Fibroblast of skin of left biceps (primary cell): ENCODE measurements around the gene CIROP.

Source experiments
- DNase-seq, 2 experiments: peaks; one replicate each; pipeline ENCODE4 v3.0.0-alpha.2; 2013; ENCODE audit warnings: low read depth in 2 of 2

The CIROP gene

DNA sequence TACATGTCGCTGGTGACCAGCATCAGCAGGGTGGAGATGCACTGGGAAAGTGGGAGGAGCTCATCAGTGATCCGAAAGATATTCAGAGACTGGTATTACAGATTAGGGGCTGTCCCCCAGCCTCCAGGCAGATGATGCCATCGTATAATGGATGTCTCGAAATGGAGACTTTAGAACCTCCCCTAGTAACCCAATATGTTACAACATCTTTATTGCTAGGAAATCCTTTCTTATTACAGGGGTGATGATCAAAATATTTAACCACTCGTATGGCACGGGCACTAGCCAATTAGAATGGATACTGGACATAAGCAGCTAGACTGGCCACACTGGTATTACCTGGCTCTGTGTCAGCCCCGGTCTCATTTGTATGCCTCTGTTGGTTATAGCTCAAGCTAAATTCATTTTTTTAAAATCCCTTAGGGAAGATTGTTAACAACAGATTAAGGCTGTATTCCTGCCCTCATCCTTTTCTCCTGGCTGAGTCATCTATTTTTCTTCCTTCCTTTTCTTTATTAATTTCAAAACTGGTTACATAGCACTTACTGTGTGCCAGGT lies 25.0 kb upstream of the CIROP start:
- no peak for DNase-seq

DNA sequence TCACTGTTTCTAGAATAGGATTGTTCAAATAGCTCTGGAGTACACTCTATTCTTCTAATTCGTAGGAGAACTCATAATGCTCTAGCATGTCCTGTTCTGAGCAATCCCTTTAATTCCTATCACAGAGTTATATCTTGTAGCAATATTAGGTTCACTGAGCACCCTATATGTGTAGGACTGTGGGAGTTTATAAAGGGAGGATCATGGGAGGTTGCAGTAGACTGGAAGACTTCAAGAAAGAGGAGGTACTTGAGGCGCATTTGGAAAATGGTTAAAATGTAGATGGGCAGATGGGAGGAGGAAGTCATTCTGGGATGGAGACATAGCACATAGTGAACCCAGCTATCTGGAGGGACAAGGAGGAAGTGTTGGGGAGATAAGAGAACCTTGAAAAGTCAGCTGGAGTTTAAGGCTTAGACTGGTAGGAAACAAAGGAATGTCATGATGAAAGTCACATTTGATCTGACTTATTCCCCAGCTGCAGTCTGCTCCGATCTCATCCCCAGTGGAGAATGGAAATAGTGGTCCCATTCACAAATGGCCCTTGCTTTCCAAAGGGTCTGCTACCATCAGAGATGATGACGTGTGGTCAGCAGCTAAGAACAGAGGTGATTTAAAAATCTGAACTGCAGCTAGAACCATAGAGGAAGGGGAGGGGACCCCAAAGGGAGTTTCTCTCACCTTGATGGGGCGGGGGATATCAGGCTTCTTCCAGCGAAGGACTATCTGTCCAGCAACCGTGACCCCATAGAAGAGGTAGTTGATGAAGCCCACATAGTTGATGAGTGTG lies 24.4 kb upstream of the CIROP start:
- no peak for DNase-seq

DNA sequence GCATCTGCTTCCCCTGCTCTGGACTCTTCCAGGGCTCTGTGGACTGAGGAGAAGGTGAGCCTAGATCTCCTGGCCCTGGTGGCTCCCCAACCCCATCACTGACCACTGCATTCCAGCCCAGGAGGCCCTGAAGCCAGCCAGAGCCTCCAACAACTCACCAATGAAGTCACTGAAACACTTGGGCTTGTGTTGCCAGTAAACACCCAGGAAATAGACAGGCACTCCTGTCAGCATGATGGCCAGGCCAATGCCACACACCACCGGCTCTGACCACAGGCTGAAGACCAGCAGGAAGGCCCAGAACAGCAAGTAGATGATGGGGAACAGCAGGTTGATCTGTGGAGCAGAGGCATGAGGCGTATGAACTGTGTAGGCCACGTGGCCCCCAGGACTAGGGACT lies 23.1 kb upstream of the CIROP start:
- no peak for DNase-seq

DNA sequence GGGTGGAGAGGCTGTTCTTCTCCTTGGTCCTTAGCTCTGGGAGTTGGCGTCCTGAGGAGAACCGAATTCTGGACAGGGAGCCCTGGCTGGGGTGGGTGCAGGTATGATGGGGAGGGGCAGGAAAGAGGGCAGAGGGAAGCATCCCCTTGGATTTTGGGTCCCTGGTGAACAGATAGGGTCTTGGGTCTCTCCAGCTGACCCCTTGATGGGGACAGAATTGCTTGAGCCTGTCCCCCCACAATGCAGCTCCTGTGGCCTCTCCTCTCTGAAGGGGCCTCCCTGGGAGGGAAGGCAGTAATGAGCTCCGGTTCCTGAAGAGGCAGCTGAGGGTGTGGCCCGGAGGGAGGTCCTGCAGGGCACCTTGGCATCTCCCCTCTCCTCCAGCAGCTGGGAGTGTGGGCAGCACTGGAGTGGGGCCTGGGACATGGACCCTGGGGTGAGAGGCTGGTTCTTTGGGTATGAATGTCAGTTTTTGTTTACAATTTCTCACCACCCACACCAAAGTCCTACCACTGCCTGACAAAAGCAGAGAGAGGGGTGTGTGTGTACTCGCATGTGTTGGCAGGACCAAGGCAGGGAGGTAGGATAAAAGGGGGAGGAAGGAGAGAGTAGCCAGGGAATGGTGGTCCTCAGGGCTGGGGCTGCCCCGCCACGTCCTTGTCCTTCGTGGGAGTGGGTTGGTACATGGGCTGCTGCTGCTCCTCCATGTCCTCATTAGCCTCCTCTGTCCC lies 21.9 kb upstream of the CIROP start:
- DNase-seq: no peak

DNA sequence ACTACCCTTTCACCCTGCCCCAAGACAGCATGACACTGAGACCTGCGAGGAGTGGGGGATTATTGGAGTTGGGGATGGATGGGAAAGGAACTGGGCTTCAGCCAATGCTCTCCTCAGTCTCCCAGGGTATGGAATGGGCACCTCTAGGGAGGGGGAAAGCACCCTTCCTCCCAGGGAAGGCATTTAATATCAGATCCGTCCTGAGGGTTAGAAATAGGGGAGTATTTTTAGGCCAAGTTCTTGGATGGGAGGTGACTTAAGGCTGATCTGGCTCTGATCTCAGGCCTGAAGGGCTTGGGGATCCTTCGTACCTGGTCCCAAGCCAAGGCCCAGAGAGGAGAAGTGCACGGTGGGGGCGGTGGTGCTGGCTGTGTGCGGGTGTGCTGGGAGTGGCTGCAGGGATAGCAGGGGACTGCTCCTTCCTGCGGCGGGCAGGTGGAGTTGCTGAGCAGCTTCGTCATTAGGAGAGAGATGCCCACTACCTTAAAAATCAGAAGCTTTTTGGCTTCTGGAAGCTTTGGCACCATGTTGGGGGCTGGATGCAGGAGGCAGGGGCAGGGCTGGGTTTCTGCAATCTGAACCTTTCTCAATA lies 21.2 kb upstream of the CIROP start:
- no peak for DNase-seq

DNA sequence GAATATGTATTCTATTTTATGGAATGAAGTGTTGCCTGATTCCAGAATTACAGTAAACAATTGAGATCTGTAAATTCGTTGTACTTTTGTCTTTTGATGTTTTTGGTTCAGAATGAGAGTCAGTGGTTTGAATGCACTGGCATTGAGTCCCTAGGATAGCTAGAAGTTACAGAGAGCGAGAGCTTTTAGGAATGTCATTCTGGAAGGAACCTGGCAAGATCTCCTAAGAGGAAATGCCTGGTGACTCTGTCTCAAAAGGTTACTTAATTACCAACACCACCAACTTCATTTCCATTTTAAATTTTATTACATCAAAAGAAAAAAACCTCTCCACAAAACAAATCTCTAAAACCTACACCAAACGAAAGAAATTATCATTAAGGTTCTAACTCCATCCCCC lies 20.2 kb upstream of the CIROP start:
- no peak for DNase-seq

DNA sequence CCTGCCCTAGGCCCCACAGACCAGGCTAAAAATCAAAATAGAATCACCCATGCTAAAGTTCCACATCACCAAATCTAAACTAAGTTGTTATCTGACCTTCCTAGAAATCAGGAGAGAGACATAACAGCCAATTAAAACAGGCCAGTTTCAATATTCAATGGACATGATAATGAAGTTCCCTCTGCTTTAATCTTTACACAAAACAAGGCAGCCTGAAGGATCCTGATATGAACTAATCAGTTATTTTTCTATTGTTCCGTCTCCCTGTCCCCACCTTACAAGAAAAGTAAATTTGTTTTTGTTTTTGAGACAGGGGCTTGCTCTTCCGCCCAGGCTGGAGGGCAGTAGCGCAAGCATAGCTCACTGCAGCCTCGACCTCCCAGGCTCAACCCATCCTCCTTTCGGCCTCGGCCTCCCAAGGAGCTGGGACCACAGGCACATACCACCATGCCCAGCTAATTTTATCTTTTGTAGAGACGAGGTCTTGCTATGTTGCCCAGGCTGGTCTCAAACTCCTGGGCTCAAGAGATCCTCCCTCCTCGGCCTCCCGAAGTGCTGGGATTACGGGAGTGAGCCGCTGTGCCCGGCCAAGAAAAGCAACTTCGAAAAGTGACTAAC lies 19.7 kb upstream of the CIROP start:
- DNase-seq: no peak

DNA sequence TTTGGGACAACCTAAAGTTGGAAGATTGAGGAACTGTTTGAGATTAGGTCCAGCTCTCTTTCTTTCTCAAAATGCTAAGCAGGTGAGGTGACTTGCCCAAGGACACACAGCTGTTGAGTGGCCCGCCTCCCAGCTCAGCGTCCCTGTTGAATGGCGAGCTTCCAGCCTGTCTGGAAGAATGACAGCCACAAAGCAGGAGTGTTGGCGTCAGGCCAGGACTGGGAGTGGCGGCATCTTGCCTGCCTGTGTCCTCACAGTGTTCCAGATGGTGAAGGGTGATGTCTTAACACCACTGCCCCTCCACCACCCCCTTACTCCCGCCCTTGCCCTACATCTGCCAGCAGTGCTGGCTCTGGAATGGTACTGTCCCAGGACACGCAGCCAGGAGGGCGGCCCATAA lies 18.6 kb upstream of the CIROP start:
- DNase-seq: no peak

DNA sequence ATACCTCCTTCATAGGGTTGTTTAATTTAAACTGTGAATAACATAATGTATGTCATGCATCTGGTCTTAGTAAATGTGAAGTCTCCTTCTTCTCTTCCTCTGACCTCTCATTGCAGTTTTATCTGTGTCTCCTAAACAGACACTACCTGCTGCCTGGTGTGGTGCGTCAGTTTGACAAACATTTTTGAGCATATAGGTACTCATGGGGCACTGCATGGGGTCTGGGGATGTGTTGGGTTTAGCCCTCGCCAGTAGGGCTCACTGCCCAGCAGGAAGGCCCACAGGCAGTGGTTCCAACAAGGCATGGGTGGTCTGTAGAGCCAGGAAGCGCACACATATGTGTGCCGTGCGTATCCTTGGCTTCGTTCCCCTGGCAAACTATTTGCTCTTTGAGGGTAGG lies 17.3 kb upstream of the CIROP start:
- no peak for DNase-seq

DNA sequence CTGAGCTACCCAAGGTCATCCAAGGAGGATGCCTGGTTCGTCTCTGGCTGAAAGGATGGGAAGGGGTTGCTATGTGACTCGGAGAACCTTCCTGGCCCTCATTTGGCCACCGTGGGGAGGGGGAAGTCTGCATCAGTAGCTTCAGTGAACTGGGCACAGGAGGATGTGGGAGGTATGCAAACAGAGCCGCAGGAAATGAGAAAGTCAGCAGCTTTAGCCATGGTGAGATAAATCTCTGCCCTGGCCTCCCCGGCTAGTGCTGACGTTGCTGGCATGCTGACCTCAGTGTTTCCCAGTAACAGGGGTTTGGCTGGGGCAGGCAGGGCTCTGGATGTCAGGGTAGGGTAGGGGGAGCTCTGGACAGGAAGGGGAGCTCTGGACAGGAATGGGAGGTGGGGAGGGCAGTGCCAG lies 16.6 kb upstream of the CIROP start:
- no peak for DNase-seq

DNA sequence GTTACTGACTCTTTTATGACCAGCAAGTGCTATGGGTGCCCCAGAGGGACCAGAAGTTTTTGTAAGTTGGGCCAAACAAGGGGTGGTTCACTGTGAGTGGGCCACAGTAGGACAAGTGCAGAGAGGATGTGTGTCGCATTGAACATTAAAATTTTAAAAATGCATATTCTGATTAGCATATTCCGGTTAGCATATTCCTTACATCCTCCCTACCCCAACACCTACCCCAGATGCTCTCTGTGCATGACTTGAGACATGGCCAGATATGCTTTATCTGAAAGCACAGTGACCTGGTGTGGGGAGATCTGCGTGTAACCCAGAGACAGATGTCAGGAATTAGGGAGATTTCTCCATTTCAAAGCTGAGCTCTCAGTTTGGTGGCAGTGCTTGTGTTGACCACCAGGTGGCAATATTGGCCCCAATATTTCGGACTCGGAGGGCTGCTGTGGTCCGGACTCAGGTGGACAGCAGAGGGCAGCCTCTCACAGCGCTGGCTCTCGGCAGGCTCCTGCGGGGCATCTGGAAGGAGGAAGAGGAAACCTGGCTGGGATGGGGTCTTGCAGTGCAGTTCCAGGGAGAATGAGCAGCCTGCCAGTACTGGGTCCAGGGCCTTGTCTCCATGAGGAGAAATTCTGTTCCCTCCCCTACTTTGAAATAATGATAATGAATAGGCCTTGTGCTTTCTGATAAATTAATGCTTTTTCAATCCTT lies 15.9 kb upstream of the CIROP start:
- peak; percentile 53 to 54 for DNase-seq

DNA sequence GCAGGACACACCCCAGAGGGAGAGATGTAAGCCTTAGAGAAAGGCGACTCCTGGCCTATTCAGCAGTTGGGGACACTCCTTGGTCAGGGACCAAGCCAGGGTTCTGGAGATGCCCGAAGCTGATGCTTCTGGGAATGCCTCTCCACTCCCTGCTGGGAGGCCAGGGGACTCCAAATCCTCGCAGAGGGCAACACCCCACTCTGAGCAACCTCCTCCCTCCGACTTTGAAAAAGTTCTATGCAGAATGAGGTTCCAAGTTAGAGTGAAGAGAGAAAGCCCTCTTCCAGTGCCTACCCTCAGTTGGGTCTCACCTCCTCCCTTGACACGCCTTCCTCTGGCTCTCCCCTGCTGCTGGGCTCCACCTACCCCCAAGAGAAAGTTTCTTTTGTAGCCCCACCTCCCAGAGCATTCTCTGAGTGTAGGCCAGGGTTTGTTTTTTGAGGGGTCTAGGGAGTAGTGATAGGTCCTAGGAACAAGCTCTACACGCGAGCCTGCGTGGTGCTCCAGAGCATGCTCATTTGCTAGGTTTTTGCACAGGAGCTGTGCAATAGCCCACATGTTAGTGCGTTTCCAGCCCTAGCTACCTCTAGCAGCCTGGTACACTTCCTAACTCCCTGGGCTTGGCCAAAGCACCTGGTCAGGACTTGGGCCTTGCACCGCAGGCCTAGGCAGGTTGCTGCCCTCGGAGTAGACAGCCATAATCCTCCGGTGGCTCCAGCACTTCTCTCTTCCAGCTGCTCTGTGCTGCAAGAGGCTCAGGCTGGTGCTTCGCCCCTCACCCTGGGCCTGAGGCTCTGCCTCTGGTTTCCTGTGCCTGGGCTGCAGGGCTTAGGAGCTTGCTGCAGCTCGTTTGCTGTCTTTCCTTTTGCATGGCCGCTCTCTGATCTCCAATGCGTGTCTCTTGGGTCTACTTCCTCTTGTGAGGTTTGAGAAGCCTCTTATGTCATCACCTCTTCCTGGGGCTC lies 14.9 kb upstream of the CIROP start:
- DNase-seq: no peak

DNA sequence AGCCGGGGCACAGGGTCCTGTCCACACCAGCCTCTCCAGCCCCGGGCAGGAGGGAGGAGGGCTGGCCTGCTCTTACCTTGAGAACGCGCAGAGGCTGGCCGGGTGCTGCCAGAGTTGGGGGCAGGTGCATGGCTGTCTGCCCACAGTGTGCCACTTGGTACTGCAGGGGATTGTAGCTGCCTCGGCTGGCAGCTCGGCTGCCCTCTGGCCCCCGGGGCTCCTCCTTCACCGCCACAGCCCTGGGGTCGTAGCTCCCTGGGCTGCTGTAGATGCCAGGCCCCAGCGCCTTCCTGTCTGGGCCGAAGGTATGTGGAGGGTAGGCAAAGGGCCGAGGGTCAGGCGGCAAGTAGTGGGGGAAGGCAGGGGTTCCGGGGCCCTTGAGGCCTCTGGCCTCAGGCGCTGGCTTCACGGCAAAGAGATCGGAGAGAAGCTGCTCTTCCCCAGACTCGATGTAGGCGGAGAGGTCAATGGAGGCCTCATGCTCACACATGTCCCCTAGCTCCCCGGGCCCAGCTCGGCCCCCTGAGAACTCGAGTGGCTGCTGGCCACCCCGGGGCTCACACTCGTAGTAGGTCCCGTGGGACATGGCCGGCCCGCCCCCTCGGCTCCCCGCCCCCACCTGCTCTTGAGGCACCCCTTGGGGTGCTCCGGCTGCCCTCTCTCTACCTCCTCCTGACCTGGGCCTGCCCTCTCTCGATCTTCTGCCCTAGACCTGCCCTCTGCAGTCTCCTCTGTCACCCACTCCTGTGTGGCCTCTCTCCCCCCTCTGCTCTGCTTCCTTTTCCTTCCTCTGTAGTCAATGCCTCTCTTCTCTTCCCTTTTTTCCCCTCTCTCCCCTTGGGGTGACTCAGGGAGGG lies 13.9 kb upstream of the CIROP start, which contains the start of gene CEBPE:
Gene CEBPE (minus strand): TSS at position 750 of the 857 bp plus-strand sequence. CDS start 164 bp downstream, at position 586.
- no peak for DNase-seq

DNA sequence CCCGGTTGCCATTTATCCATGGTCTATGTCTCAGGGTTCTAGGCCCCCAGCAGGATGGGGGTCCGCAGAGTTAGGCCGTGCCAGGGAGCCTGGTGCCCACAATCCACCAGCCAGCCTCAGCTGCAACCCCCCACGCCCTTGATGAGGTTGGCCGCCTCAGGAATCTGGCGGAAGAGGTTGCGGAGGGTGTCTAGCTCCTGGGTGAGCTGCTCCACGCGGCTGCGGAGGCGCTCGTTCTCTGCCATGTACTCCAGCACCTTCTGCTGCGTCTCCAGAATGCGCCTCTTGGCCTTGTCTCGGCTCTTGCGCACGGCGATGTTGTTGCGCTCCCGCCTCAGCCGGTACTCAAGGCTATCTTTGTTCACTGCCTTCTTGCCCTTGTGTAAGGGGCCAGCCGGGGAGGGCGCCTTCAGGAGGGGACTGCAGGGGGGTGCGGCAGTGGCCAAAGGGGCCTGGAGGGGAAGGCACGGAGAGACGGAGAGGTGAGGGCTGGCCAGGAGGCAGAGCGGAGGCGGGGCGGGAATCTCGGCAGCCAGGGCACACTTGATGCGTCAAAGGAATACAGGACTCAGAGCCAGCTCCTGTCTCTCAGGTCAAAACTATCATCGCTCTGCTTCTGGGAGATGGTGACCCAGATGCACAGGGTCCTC lies 12.7 kb upstream of the CIROP start:
- no peak for DNase-seq

DNA sequence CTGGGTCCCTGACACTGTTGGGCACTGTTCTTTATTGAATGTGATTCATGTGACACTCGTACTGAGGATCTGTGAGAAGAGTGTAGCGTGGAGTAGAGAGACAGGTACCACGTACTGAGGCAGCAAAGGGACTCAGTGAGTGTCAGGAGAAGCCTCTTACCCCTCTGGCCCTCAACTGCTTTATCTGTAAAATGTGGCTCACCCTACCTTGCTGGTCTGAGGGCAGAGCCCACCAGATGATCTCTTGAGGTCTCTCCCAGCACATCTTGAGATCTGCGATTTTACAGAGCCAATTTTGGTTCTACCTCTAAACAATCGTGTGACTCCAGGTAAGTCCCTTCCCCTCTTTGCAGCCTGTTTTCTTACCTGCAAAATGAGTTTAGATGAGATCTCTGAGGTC lies 11.1 kb upstream of the CIROP start:
- no peak for DNase-seq

DNA sequence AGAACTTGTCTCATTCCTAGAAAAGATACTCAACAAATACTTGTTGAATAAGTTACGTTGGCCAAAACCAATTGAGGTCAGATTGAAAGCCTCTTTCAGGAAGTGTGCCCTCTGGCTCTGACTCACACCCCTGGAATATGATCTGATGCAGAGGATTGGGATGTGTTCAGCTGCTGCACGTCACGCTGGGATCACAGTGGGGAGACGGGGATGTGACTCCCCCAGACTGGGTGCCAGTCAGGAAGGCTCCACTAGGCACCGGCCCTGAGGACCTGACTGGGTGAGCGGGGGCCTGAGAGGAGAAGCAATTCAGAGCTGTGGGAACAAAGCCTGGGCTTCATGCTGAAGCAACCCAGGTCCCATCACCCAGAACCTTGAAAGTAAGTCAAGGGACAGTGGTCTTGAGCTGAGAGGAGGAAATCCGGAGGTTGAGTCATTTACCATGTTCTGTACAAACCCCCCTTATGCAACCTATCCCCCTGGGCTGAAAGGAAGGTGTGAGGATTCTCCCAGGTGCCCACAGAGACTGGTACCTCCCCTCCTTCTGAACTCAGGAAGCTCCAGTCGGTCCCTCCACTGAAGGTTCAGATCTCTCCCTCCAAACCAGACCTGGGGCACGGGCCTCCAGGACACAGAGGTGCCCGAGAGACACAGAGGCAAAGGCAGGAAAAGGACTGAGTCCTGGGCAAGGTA lies 10.4 kb upstream of the CIROP start:
- DNase-seq: peak; percentile 75 to 76

DNA sequence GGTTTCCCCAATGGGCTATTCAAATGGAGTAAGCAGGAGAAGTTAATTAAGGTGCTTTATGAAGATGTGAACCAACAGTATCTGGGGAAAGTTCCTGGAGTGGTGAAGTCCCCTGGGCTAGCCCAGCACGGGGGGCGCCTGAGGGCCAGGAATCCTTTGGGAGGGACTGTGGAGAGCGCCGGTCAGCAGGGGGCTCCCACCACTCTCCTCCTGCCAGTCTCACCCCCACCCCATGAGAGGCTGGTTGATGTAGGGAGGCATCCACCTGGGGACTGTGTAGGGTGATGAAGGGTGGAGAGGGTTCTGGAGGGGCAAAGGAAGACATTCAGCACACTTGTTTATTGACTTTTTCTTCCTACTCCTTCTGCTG lies 9.9 kb upstream of the CIROP start:
- DNase-seq: no peak

DNA sequence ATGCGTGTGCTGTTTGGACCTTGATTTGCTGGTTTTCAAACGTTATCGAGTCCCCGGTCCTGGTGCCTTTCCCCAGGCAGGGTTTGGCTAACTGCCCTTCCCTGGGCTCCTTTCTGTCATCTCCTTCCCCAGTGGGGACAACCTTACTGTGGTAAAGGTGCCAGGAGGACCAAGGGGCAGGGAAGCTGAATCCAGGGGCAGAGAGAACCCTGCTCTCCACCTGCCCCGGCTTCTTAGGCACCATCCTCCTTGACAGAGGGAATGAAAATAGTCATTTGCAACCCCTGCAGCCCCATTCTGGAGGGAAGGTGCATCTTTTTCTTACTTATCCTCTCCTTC lies 9.3 kb upstream of the CIROP start:
- no peak for DNase-seq
